Activated gamma-delta T cell treated with Interleukin-2 at 50 U/mL for 16 hours (primary cell): ENCODE measurements around the gene C16orf96.

ENCODE experiments used
- DNase-seq: peaks from one replicate; pipeline ENCODE4 v3.0.0-alpha.2; 2020

C16orf96 gene

DNA sequence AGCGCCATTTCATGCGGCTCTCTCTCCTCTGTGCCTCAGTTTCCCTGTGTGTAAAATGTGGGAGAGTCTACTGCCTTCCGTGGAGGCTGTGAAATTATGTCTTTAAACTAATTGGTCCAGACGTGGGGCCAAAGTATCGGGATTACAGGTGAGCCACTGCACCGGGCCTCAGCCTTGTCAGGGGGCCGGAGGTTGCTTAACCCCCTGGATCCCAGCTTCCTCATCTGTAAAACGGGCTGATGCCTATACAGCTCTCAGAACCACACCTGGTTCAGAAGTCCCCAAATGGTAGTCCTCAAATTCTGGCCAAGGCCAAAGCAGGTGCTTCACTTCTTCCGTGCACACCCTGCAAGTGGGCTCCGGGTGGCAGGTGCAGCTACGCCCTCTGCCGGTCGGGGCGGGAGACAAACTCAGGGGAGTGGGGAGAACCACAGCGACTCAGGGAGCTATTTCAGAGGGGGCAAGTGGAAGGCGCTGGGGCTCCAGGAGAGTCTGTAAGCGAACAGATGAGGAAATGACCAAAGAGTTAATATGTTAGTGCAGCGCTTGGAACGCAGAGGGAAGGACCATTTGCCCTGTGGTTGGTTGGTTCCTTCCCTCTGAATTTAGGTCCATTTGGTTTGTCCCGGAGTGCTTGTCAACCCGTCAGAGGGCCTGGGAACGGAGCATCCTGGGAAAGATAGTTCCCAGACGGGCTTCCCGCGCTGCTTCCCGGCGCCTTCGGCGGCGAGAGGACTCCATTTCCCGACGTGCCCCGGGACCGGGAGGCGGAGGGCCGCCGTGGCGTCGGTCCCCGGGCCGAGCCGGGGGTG is 68.1 kb downstream of the C16orf96 start, which contains the start of gene MGRN1:
MGRN1 (plus strand) TSS at position 812 of the 812 bp plus-strand sequence. CDS start 135 bp downstream, outside the sequence.
- peak; percentile 89 for DNase-seq

GRCh38 chr16:4624827-4625559 is 68.9 kb downstream of the C16orf96 start:
- peak; percentile 53 for DNase-seq

GRCh38 chr16:4625560-4626159 is 69.5 kb downstream of the C16orf96 start:
- DNase-seq = no peak

- DNase-seq = no peak
Observed at GRCh38 chr16:4626396-4626795, 70.3 kb downstream of the C16orf96 start.

DNA sequence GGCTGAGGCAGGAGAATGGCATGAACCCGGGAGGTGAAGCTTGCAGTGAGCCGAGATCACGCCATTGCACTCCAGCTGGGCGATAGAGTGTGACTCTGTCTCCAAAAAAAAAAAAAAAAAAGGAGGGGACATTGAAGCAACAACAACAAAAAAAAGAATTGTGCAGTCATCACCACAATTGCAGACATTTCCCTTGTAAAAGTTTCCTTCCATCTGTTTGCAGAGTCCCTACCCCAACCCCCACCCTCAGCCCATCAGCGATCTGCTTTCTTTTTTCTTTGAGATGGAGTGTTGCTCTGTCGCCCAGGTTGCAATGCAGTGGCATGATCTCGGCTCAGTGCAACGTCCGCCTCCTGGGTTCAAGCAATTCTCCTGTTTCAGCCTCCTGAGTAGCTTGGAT is 72.1 kb downstream of the C16orf96 start:
- DNase-seq = no peak

- DNase-seq = no peak
Observed at GRCh38 chr16:4631444-4631843, 75.3 kb downstream of the C16orf96 start.

DNA sequence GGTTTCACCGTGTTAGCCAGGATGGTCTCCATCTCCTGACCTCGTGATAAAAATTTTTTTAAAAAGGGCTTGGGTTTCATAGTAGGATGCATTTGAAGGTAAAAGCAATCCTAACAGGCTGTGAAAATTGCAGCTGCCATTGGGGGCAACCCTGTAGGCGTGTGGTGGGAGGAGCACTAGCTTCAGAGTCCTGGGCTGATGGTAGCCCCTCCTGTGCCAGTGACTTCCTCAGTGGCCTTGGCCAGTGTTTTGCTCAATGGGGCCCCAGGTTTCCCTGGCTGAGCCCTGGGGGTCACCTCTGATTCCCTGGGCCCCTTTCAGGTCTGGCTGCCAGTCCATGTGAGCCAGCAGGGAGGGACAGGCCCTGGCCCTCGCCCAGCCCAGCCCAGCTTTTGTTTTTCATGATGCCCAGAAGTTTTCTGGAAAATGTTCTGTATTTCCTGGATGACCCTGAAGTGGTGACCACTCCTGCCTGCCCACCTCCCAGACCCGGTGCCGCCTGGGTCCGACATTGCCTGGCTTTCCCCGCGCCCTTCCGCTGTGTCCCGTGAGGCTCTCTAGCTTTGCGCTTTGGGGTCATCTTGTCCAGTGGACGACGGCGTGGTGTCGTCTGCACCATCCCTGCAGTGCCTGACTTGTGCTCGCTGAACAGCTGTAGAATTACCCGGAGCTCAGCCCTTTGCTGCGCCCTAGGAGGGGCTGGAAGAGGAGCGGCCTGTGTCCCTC is 77.9 kb downstream of the C16orf96 start:
- no peak for DNase-seq

DNA sequence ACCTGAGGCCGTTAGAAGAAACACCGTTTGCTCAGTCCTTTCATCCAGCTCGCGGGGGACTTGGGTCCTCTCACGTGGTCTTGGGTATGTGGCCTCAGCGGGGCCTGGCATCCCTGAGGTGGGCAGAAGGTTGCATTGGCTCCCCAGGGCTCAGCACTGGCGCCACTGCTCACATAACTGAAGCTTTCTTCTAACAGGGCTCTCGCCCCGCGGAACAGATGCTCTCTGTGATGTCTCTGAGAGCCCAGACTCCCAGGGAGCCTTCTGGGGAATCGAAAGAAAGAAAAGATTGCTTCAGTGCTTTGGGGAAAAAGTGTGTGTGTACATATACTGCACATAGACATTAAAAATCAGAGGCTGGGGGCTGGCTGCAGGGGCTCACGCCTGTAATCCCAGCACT is 78.6 kb downstream of the C16orf96 start:
- no peak for DNase-seq

DNA sequence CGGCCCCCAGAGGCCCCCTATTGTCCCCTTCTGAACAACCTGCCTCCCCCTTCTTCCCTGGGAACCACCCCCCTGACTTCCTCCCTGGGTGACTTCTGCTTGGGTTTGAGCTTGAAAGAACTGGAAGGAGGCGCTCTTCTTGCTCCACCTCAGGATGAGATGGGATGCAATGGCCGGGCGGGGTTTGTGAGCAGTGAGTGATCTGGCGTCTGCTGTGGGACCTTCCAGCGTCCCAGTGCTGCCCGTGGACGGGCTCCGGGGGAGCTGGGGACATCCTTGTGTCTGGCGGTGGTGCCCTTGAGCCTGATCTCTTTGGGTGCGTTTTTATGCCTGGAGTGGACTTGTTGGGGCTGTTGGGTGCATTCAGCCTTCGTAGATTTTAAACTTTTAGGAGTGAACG is 80.1 kb downstream of the C16orf96 start:
- DNase-seq = no peak

DNA sequence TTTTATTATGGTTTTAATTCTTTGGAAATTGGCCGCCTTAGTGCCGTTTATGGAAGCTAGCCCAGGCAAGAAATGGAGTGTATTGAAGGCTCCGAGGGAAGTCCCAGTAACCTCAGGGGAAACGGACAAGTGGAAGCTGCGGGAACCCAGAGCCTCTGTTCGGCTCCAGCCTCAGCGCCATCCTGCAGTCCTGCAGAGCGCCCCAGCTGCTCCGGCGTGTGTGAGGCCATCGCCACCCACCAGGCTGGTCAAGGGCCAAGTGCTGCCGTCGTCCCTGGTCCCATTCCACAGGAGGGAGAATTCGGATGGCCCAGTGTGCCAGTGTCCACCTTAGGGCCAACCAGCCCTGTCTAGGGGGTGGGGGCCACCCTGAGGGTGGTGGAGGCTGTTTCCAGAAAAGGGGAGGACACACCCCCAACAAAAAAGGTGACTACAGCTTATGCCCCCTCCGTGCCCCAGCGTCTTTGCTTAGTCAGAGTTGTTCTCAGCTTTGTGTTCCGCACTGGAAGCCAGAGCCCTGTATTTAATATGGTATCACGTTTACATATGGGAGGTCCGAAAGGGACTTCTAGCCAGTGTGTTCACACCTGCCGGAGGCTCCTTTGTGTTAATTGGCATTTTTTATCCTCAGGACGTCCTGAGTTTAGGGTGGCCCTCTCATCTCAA is 81.5 kb downstream of the C16orf96 start:
- no peak for DNase-seq

DNA sequence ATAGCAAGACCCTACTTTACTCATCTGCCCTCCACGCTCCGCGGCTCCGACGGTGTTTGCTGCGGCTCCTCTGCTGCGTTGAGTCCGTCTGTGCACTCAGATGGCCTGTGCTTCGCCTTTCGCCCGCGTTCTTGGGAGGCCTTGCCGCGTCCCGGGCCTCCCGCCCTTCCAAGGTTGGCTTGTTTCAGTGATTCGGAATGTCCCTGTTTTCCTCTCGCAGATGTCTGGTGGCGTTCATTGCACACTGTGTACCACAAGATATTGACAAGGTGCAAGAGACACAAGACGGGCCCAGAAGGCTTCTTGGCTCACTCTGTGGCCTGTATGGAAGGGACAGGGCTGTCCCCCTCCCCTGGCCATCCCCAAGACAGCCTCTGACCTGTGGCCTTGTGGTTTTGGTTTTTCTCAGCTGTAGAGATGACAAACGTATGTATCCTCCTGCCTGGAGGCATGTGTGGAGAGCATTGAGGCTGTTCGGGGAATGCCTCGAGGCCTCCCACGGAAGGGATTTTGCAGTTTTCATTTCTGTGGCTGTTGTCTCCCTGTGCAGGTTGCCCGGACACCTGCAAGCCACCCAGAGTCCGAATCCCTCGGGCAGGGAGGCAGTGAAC is 83.9 kb downstream of the C16orf96 start:
- DNase-seq = no peak

GRCh38 chr16:4640572-4641305 is 84.6 kb downstream of the C16orf96 start:
- DNase-seq = no peak

DNA sequence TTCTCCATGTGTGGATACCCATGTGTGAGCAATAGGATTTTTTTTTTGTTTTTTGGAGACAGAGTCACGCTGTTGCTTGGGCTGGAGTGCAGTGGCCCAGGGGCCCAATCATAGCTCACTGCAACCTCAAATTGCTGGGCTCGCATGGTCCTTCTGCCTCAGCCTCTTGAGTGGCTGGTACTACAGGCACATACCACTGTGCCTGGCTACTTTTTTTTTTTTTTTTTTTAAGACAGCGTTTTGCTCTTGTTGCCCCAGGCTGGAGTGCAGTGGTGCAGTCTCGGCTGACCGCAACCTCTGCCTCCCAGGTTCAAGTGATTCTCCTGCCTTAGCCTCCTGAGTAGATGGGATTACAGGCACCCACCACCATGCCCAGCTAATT is 85.2 kb downstream of the C16orf96 start:
- DNase-seq = no peak

- DNase-seq = no peak
Observed at GRCh38 chr16:4641895-4642294, 85.8 kb downstream of the C16orf96 start.

GRCh38 chr16:4646773-4647643 is 90.9 kb downstream of the C16orf96 start:
- DNase-seq = no peak

- no peak for DNase-seq
Observed at GRCh38 chr16:4647644-4647980, 91.5 kb downstream of the C16orf96 start.

DNA sequence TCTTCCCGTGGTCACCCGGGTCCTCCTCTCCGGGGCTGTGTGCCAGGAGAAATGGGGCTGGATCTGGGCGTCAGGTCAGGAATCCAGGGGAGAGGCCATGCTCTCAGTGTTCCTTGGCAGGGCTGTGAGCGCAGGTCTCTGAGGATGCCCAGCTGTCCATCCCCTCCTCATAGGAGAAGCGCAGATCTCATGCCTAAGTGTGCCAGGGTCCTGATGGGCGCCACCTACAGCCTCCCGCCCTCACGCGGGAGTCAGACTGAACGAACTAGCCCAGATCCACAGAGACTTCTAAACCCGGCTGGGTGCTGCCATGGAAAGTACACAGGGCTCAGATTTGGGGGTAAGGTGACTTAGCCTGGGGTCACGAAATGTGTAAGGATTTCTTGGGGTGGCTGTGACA is 92.8 kb downstream of the C16orf96 start:
- no peak for DNase-seq

GRCh38 chr16:4649744-4650442 is 93.8 kb downstream of the C16orf96 start:
- DNase-seq = no peak
